Omental fat pad (tissue), 4 donors: Measurements from ENCODE around the gene TFPT. TPM values are rescaled to one million over a fixed set of nuclear protein-coding genes. Genes with fewer than 3 reads are reported as not detected.
"Not testable (repeated sequence)": the region's sequence is repeated elsewhere in the genome, so short reads cannot be mapped to it uniquely, and the experiment has no call there.

ENCODE experiments used
- ATAC-seq: fragments of 150-250 bp; one replicate; pipeline ENCODE4 v1.9.1; 2016; ENCODE audit warnings: mild to moderate bottlenecking, moderate library complexity; ENCODE audit not compliant: low FRiP score
- DNase-seq: peaks from one replicate; pipeline ENCODE4 v3.0.0-alpha.2; 2019; ENCODE audit warnings: low spot score
- CTCF ChIP-seq, 3 donors: fragments of 450-650 bp; IDR thresholded peaks; one replicate each; pipeline ENCODE4 v1.5.1; 2016 to 2017; ENCODE audit warnings: antibody characterized with exemption in 3 of 3, mild to moderate bottlenecking in 3 of 3, moderate library complexity in 2 of 3
- total RNA-seq, 4 donors: library from RNA; depleted of rRNA; stranded (reverse); fragments of >200 nt; gene quantifications; one replicate each; pipeline ENCODE4 v1.1.0, GENCODE V29; 2016

The TFPT gene
- total RNA-seq, 4 donors from 2014 or later = 9.7 to 19.9 (median 15.6) TPM

GRCh38 chr19:54104998-54105715, 10.3 kb downstream of the TFPT start:
- DNase-seq (no peak), ATAC-seq (no peak)
- no peak for TF ChIP-seq CTCF (IDR thresholded peaks at IDR 0.05)

GRCh38 chr19:54102421-54103169, 12.9 kb downstream of the TFPT start, which contains the start of gene NDUFA3:
NDUFA3 (plus strand) TSS chr19:54102855; CDS start chr19:54102879, 24 bp downstream.
- ATAC-seq (peak; percentile 99), DNase-seq (peak; percentile 82)
- no peak for TF ChIP-seq CTCF (IDR thresholded peaks at IDR 0.05)

GRCh38 chr19:54100561-54100960, 14.9 kb downstream of the TFPT start, which contains the start of gene OSCAR:
OSCAR (minus strand) TSS chr19:54100803; CDS start chr19:54100792, 11 bp downstream.
- DNase-seq = no peak
- TF ChIP-seq CTCF (IDR thresholded peaks at IDR 0.05) = no peak
- no peak for ATAC-seq

- ATAC-seq, DNase-seq: not testable (repeated sequence)
Measured at GRCh38 chr19:54099903-54100255, 15.6 kb downstream of the TFPT start.

- ATAC-seq = no peak
- TF ChIP-seq CTCF (IDR thresholded peaks at IDR 0.05) = no peak
- no peak for DNase-seq
Measured at GRCh38 chr19:54099190-54099902, 16.1 kb downstream of the TFPT start.

GRCh38 chr19:54096617-54097106, 18.8 kb downstream of the TFPT start:
- ATAC-seq = no peak

GRCh38 chr19:54095859-54096616, 19.4 kb downstream of the TFPT start:
- DNase-seq = not testable (repeated sequence)
- peak; percentile 49 for ATAC-seq

More at GRCh38 chr19:54096617-54097106, 18.8 kb downstream of the TFPT start:
- no peak for TF ChIP-seq CTCF (IDR thresholded peaks at IDR 0.05)
- DNase-seq = no peak
